Hepatocyte (in vitro differentiated cells): Measurements from ENCODE around the gene ADGRV1. TPM values are rescaled to one million over a fixed set of nuclear protein-coding genes. Genes with fewer than 3 reads are reported as not detected.

ENCODE experiments used
- DNase-seq: peaks from one replicate; pipeline ENCODE4 v3.0.0-alpha.2; 2016; ENCODE audit warnings: low spot score
- H2AFZ ChIP-seq: fragments of 200-600 bp; sonication (generic); 2 replicates; pipeline ENCODE4 v1.6.0; 2016; ENCODE audit warnings: antibody characterized with exemption, mild to moderate bottlenecking
- H3K27ac ChIP-seq: fragments of 200-600 bp; sonication (generic); 2 replicates; pipeline ENCODE4 v1.5.1; 2016; ENCODE audit warnings: mild to moderate bottlenecking
- H3K27me3 ChIP-seq: fragments of 200-600 bp; sonication (generic); 2 replicates; pipeline ENCODE4 v1.6.1; 2016
- H3K36me3 ChIP-seq: fragments of 200-600 bp; sonication (generic); replicated peaks from 2 replicates; pipeline ENCODE4 v1.5.1; 2016; ENCODE audit warnings: low read depth; ENCODE audit not compliant: insufficient read depth
- H3K4me1 ChIP-seq: fragments of 200-600 bp; sonication (generic); 2 replicates; pipeline ENCODE4 v1.5.1; 2016; ENCODE audit warnings: mild to moderate bottlenecking, moderate library complexity; ENCODE audit not compliant: insufficient read depth
- H3K4me2 ChIP-seq: fragments of 200-600 bp; sonication (generic); 2 replicates; pipeline ENCODE4 v1.6.0; 2016
- H3K4me3 ChIP-seq: fragments of 200-600 bp; sonication (generic); 2 replicates; pipeline ENCODE4 v1.5.1; 2016; ENCODE audit warnings: mild to moderate bottlenecking
- H3K79me2 ChIP-seq: fragments of 200-600 bp; sonication (generic); 2 replicates; pipeline ENCODE4 v1.6.0; 2017; ENCODE audit warnings: mild to moderate bottlenecking
- H3K9me2 ChIP-seq: fragments of 200-600 bp; sonication (generic); replicated peaks from 2 replicates; pipeline ENCODE4 v1.6.0; 2017; ENCODE audit warnings: mild to moderate bottlenecking; ENCODE audit not compliant: insufficient read depth
- H3K9me3 ChIP-seq: fragments of 200-600 bp; sonication (generic); 2 replicates; pipeline ENCODE4 v1.5.1; 2016; ENCODE audit warnings: low read depth, mild to moderate bottlenecking
- H4K20me1 ChIP-seq: fragments of 200-600 bp; sonication (generic); 2 replicates; pipeline ENCODE4 v1.6.0; 2016; ENCODE audit warnings: mild to moderate bottlenecking; ENCODE audit not compliant: insufficient read depth, poor library complexity, severe bottlenecking
- CTCF ChIP-seq: fragments of 200-600 bp; sonication (generic); IDR thresholded peaks from 2 replicates; pipeline ENCODE4 v1.5.1; 2016; ENCODE audit warnings: antibody characterized with exemption, mild to moderate bottlenecking; ENCODE audit not compliant: poor library complexity
- EZH2 ChIP-seq: fragments of 200-600 bp; sonication (generic); IDR thresholded peaks from 2 replicates; pipeline ENCODE4 v1.6.1; 2016; ENCODE audit warnings: antibody characterized with exemption, mild to moderate bottlenecking, borderline replicate concordance
- EZH2phosphoT487 ChIP-seq: fragments of 200-600 bp; sonication (generic); IDR thresholded peaks from one replicate; pipeline ENCODE4 v1.6.1; 2018; ENCODE audit warnings: antibody characterized with exemption, mild to moderate bottlenecking, low read depth, moderate library complexity; ENCODE audit not compliant: unreplicated experiment, severe bottlenecking
- WGBS: methylation state at CpG from one replicate; pipeline ENCODE4 v1.1.6; 2016; ENCODE audit warnings: low lambda C conversion rate; ENCODE audit errors: missing lambda C conversion rate; 5-methylcytosine and 5-hydroxymethylcytosine counted together
- polyA plus RNA-seq: library from polyadenylated mRNA; unstranded; fragments of >200 nt; fragmentation: Nextera tagmentation; extraction: Ambion mirVana; gene quantifications from 2 replicates; pipeline ENCODE4 v1.2.1, GENCODE V29; 2016
- total RNA-seq: library from RNA; depleted of rRNA; stranded (reverse); fragments of >200 nt; gene quantifications from 2 replicates; pipeline ENCODE4 v1.2.3, GENCODE V29; 2014

ADGRV1 gene
- total and polyA plus RNA-seq, 2 experiments from 2014 or later, result 74.9 to 88.3 TPM

DNA sequence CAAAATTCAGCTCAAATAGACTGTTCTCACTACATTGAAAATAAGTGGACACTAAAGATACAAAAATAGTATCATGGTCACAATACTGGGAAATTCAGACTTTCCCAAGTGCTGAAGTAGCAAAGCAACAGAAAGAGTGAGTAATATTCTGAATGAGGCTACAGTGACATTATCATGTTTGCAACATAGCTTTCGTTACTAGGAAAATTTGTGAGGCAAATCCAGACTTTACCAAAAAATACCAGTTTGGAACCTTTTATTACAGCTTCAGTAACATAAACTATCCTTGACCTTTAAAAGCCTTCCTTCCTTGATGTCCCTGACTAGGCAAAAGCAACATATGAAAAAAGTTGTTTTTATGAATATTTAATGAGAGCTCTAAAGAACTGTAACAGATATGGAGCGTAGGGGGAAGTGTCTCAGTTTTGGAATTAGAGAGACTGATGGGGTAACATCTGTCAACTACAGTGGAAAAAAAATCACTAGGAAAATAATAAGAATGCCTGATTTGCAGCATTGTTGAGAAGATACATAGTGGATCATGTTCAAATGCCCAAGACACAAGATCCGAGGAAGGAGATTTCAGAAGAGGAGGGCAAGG lies 312.9 kb downstream of the ADGRV1 start:
- Histone ChIP-seq H3K79me2 (no peaks in the 10 kb centered on the region), H4K20me1 (no peaks in the 10 kb centered on the region), H3K9me2 (no peaks in the 10 kb centered on the region), H3K27ac (no peak overlapping the region), H3K4me1 (peaks cover 11% of the 10 kb centered on the region), H3K9me3 (no peaks in the 10 kb centered on the region), H3K4me3 (no peak overlapping the region), H3K36me3 (no peaks in the 10 kb centered on the region), H3K4me2 (no peak overlapping the region), H3K27me3 (no peaks in the 10 kb centered on the region), H2AFZ (no peak overlapping the region)
- no peak for DNase-seq
- TF ChIP-seq CTCF (no peak), EZH2phosphoT487 (no peak), EZH2 (no peak)
- WGBS, result 86% methylated on average over 3 of the region's 3 CpGs

- no peaks in the 10 kb centered on the region for H4K20me1 ChIP-seq
- WGBS, result 94% methylated on average over 3 of the region's 3 CpGs
- peaks cover 15% of the 10 kb centered on the region for H3K4me1 ChIP-seq
- H3K36me3 ChIP-seq, result no peaks in the 10 kb centered on the region
- H3K27me3 ChIP-seq, result no peaks in the 10 kb centered on the region
- no peak overlapping the region for H3K4me3 ChIP-seq
- H3K9me3 ChIP-seq, result no peaks in the 10 kb centered on the region
- no peak overlapping the region for H3K4me2 ChIP-seq
- no peaks in the 10 kb centered on the region for H3K79me2 ChIP-seq
- H2AFZ ChIP-seq, result no peak overlapping the region
- H3K27ac ChIP-seq, result no peak overlapping the region
- H3K9me2 ChIP-seq, result no peaks in the 10 kb centered on the region
- no peak for TF ChIP-seq EZH2phosphoT487
- TF ChIP-seq EZH2, result no peak
- TF ChIP-seq CTCF, result no peak
- no peak for DNase-seq
Observed at GRCh38 chr5:90873033-90873517, 314.5 kb downstream of the ADGRV1 start.

- peaks cover 19% of the 10 kb centered on the region for H3K4me1 ChIP-seq
- H3K4me2 ChIP-seq, result no peak overlapping the region
- H3K27ac ChIP-seq, result no peak overlapping the region
- DNase-seq, result no peak
- H3K9me3 ChIP-seq, result no peaks in the 10 kb centered on the region
- TF ChIP-seq CTCF (no peak), EZH2phosphoT487 (no peak), EZH2 (no peak)
- H3K36me3 ChIP-seq, result no peaks in the 10 kb centered on the region
- WGBS, result 98% methylated on average over 5 of the region's 5 CpGs
- no peak overlapping the region for H3K4me3 ChIP-seq
- no peaks in the 10 kb centered on the region for H3K9me2 ChIP-seq
- H3K79me2 ChIP-seq, result no peaks in the 10 kb centered on the region
- no peaks in the 10 kb centered on the region for H3K27me3 ChIP-seq
- no peaks in the 10 kb centered on the region for H4K20me1 ChIP-seq
- H2AFZ ChIP-seq, result no peak overlapping the region
Observed at GRCh38 chr5:90874066-90874465, 315.5 kb downstream of the ADGRV1 start.
